IPS DF 4.7 (cell line): ENCODE measurements around the gene MYL3.

Source experiments
- DNase-seq: peaks from one replicate; pipeline ENCODE4 v3.0.0-alpha.2; 2013; ENCODE audit warnings: low spot score; ENCODE audit errors: extremely low read depth

MYL3 gene

DNA sequence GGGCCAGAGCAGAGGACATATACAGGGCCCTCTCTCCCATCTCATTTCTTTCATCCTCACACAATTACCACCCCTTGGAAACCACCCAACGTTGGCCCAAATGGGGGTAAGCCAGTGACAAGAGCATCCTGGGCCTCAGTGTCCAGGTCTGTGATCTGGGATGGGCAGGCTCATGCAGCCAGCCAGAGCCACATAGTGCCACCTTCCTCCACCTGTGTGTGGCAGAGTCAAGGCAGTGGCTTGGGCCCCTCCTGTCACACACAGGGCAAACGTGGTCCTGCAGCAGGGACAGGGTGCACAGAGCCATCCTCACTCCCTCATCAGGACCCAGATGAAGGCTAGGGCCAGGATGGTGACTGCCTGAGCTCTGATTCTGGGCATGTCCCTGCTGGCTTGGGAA, 2.3 kb upstream of the MYL3 start:
- DNase-seq = no peak

DNA sequence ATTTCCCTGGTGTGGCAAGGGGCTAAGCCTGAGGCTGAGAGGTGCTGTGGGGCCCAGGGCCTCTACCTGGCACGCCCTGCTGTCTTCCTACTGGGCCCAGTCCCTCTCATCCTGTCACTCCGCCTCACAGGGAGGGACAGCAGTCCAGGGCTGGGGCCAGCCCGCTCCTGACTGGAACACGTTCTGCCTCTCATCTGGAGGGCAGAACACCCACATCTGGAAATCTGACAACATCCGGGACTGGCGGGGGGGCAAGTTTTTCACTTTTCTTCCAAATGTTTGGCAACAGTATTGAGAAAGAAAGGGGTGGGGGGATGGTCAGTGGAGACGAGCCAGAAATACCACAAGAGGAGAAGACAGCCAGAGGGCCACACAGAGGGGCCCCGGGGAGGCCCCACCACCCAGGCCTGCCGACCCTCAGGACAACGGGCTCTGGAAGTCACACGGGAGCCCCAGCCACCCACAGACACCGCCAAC, 1.8 kb upstream of the MYL3 start:
- no peak for DNase-seq

DNA sequence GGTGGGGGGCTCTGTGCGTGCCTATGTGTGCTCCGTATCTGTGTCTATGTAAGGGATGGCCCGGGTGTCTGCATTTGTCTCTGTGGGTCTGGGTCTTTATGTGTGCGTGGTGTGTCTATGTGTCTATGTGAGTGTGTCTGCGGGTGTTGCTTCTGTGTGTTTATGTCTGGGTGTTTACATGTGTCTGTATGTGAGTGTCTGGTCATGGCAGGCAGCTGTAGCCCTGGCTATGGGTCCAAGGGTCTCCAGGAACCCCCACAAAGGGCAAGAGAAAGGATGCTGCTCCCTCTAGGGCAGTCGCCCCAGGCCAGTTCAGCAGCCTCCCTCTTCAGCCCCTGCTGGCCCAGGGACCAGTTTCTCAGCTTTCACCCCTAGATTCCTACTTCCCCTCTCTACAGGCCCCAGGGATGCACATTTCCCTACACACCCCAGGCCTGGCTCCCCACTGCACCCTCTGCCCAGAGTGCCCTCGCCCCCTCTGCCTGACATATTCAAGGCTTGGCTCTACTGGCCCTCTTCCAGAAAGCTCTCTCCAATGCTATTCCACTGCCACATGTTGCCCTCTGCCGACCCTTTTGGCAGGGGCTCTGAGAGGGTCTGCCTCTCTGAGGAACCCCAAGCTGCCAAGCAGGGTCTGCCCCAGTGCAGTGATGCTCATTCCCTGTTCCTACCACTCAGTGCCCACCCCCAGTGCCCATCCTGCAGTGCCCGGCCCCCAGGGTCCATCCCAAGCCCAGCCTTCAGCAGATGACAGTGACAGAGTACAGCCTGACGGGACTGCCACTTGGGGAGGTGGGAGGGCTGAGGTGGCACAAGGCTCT, 1.0 kb upstream of the MYL3 start:
- no peak for DNase-seq

DNA sequence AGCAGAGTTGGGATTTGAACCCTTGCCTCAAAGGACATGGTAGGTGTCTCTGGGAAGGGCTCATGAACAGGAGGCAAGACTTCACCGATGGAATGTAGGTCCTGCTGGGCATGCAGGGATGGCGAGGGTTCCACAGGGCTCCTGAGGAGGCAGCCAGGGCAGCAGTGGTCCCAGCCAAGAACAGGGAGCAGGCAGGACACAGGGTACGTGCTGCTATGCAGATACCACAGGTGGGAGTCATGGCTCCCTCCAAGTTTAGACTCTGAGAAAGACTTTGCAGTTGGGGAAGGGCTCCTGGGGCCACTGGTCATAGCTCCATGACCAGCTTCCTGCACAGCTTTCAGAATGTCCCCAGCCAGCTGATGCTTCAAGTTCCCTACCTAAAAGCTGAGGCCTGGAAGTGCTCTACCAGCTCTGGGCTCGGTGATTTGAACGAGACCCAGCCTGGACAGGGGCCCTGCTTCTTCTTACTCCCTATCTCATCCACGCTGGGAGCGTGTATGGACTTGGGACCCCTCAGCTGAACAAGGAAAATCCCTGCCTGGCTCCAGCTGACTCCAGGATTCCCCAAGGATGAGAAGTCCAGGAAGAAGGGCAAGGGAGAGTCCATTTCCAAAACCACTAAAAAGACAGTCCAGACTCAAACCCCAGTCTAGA, 747 bp downstream of the MYL3 start:
- DNase-seq = no peak

DNA sequence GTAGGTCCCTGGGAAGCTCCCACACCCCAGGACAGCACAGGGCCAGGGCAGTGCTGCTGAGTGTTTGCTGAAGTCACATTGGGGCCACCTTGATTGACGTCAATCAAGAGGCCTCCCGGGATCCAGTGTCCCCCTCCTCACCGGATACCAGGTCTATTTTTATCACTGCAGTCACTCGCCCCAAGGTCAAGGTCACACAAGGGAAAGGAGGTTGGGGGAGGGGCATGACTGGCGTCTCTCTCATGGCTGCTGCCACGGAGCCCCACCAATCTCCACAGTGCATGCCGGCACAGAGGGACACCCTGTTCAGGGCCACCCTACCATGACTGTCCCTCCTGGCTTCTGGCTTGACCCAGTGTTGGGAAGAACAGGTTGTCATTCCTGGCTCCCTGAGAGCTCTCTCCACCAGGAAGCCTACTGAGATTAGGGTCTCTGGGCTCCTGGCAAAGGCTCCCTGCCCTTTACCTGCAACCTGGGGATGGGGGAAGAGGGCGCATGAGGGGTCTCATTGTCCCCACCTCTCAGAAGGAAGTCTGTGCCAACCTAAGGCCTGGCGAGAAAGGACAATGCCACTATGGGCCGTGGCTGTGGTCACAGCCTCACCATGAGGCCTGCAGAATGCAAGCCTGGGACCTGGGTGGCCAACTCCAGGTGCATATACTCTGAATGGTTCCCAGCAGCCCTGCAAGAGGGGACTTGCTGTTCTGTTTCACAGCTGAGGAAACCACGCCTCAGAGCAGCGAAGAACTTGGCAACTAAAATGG, 1.5 kb downstream of the MYL3 start:
- no peak for DNase-seq

DNA sequence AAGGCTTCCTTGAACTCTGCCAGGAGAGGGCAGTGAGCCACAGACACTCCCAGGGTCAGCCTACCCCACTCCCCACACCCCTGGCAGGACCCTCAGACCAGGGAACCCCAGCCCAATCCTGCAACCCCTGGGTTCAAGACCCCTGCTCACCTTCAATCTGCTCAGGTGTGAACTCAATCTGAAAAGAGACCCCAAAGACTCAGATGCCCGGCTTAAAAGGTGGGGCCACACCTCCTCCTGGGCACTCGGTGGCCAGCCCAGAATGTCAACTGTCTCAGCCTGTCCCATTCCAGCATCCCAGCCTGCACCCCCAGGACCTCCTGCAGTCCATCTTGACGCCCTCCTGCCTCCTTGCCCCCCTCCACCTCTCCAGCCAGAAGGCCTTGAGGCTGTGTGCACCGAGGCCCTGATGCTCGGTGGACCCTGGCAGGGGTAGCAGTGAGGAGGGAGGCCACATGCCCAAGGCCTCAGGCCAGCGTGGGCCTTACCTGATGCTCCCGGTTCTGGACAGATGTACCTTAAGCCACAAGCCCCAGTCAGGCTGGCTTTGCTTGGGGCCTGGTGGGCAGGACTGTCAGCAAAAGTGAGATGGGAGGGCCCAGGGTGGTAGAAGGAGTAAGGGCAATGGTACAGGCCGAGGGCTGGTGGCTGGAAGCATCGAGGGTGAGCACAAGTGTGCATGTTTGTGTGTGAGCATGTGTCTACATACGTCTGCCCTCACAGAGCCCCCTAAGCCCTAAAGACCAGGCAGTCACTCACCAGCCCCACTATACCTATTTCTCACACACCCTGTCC, 2.2 kb downstream of the MYL3 start:
- no peak for DNase-seq

DNA sequence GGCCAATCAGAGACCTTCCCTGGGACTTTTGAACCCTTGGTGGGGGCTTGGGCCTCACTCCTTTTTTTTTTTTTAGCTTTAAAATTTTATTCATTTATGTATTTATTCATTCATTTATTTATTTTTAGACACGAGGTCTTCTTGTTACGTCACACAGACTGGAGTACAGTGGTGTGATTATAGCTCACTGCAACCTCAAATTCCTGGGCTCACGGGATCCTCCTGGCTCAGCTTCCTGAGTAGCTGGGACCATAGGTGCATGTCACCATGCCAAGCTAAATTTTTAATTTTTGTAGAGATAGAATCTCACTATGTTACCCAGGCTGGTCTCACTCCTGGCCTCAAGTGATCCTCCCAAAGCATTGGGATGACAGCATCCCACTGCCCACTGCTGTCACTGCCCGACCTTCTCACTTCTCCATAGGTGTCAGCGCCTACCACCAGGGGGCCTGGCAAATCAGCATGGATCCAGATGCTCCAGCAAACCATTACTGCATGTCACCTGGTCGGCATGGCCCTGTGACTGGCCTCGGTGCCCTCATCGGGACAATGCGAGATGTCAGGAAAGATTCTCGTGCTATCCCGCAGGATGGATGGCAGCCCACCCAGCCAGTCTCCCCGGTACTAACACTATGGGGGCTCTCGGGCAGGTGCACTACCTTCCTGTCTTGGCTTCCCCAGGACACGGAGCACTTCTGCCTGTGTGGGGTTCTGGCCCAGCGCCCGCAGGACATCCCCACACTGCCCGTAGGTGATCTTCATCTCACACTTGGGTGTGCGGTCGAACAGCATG, 3.0 kb downstream of the MYL3 start:
- no peak for DNase-seq

DNA sequence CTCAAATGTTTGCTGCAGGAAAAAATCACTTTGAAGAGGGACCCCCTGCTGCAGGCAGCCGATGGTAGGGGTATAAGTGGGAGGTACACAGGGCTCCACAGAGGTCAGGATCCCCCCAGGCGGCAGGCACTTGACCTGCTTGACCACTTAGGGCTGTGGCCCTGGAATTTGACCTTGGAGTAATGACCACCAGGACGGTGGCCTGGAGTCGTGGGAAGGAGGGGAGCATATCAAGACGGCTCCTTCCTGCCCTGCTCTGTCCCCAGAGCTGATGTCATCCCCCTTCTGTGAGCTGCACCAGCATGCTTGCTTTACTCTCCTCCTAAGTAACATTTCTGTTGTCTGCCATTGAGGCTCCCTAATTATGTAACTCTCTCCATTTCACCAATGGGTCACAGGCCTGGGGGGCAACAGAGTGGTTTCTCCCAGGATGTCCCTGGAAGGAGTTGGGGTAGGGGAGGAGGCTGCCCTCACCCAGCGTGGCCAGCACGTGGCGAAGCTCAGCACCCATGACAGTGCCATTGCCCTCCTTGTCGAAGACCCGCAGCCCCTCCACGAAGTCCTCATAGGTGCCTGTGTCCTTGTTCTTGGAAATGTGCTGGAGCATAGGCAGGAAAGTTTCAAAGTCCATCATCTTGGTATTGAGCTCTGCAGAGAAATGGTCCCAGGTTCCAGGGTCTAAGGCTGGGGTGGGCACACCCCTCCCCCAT, 4.1 kb downstream of the MYL3 start:
- DNase-seq = no peak

DNA sequence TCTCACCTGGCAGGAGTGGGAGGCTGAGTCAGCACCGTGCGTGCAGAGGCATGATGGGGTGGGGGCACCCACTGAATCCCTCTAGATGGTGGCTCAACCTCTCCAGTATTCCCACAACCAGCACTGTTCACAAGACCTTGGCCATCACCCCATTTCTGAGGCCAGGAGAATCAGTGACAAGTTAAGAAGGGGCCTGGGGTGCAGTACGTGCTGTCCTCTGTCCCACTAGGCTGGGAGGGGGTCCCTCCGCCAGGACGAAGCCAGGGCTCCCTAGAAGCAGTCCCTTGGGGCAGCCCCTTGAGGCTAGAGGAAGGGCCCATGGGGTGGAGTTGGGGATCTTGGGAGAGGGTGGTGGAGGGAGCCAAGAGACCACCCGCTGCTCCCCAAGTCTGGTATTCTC, 4.8 kb downstream of the MYL3 start:
- DNase-seq = no peak

DNA sequence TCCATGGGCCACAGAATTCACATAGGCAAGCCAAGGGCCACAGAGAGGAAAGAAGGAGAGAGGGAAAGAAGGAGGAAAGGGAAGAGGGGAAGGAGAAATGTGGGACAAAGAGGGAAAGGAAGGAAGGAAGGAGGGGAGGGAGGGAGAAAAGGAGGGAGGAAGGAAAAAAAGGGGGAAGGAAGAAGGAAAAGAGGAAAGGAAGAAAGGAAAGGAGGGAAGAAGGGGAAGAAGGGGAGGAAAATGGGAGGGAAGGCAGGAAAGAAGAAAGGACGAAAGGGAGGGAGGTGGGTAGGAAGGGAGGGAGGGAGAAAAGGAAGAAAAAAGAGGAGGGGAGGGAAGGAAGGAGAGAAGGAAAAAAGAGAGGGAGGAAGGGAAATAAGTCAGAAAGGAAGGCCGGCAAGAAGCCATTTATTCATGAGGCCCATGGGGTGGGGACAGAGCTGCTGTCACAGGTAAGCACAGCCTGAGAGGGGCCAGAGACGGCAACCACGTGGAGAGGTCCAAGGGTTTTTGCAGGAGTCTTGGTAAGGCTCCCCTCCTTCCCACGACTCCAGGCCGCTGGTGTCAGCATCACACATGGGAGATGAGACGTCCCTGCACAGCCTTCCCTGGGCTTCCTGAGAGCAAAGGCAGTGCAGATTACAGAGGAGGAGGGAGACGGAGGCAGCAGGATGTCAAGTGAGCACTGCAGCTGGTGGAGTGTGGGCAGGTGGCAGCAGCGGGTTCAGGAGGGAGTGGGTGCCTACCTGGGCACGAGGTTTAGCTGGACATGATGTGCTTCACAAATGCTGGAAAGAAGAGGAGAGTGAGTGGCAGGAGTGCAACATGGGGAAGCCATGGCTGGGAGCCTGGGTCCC, 5.5 kb downstream of the MYL3 start:
- DNase-seq = no peak

DNA sequence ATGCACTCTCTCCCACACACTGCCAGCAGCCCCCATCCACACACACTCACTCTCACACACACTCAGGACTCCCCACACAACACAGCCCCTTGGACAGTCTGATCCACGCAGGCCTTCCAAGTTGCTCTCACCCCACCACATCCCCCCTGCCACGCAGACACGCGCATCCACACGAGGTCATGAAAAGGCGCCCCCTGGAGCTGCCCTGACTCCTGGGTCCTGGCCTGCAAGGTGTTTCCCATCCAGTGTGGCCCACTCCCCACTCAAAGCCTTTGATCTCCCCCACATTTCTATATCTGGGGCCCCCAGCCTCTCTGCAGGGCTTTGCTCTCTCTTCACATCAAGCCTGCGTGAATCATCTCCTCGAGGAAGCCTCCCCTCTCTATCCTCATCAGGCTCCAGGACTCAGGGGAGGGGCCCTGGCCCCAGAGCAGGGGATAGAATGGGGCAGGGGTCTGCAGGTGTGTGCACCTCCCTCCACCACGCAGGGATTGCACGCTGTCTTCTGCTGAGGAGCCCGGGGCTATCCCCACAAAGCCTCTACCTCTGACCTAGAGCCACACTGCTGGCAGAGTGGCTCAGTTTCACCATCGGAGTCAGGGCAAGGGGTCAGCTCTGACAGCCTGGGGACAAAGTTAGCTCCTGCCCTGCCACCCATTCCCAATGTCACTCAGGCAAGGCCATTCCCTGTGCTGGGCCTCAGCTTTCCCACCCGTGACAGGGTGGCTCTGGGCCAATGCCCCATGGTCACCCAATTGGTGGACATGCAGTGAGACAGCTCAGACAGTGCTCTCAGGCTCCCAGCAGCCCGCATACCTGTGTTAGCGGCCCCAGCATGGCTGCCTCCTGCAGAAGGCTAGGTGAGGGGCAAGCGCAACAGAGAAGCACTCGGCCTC, 6.4 kb downstream of the MYL3 start:
- no peak for DNase-seq

DNA sequence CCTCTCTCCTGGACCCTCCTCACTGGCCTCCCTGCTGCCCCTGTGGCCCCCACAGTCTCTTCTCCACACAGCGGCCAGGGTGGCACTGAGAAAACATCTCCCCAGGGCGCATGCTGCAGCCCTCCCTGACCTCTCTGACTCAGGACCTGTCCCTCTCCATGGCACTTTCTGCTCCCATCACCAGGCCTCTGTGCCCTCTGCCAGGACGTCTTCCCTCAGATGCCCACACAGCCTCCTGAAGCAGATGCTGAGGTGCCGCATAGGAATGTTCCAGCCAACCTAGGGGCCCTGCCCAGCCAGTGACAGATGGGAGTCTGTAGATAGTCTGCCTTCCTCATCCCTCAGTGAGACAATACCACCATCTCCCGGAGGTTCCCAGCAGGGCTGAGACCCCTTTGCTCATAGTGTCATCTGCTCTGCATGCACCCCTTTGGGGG, 8.7 kb downstream of the MYL3 start:
- no peak for DNase-seq

DNA sequence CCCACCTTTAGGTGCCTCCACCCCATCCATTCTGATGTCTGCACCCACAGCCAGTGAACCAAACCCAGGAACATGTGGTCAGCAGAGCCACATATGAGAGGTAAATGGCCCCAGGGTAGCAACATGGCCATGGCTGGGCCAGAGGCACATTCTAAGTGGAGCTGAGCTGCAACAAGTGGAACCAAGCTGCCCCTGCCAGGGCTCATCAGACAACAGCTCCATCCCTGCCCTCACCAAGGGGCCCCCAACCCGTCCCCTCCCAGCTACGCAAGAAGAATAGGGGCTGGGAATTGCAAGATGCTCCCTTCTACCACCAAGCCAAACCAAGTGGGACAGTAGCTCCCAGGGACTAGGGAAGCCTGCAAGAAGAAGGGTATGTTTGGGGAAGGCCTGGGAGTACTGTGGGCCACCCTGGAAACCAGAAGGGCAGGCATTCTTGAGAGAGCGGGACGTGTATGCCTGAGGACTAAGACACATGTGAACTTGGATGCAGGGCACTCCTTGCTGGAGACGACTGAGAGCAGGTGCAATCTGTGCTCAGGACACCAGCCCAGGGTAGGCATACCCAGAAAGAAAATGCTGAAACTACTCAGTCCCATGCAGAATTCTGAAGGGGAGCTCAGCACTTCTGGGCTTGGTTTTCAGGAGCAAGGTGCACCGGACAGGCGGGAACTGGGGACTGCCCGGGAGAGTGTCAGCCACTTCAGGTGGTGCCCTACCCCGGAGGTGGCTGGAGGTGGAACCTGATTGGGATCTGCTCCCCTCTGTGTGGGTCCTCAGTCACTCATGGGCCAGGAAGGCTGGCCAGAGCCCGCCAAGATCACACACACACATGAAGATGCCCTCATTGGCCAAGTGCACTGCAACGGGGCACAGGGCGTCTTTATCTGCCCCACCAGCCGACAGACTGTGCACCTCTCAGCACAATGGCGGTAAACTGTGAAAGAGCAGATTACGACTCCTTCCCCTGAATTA, 9.5 kb downstream of the MYL3 start:
- no peak for DNase-seq

DNA sequence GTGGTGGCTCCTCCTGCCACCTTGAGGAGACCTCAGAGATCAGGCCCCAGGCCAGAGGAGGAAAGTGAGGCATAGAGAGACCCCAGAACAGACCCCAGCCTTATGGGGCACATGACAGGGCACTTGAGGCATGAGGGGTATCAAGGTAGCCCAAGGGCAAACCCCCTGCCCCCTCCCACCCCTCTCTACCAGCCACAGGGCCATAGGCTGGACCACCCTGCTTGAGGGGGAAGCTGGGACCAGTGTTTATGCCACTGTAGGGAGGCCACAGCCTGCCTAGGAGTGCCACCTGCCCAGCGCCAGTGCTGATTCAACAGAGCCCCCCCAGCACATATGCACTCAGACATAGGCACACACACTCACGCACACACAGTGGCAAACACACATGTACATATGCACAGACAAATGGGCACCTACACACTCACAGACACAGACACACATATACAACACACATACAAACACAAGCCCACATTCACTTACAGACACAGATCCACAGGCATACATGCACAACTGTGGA, 10.3 kb downstream of the MYL3 start:
- no peak for DNase-seq

DNA sequence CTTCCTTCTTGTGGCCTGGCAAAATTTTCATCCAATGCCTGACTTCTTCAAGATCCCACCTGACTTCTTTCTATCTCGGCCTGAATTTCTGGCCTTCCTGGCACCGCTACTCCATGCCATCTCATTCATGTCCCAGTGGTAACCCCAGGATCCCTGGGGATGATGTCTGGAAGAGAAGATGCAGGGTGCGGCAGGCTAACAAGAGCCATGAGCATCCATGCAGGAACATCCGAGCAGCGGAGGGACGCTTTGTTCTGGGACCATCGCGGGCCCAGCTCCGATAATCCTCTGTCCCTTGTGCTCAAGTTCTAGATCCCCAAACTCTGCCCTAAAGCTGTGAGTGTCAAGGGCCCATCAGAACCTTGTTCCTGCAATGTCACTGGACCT, 10.9 kb downstream of the MYL3 start:
- no peak for DNase-seq
